Dermis microvascular lymphatic vessel endothelial cell (primary cell): ENCODE results near the gene CSHL1. TPM values are rescaled to one million over a fixed set of nuclear protein-coding genes. Genes with fewer than 3 reads are reported as not detected.
"Not testable (repeated sequence)": the region's sequence is repeated elsewhere in the genome, so short reads cannot be mapped to it uniquely, and the experiment has no call there.

Experiments used
- DNase-seq, 2 donors: peaks; one replicate each; pipeline versions ENCODE4 v3.0.0 to v3.0.0-alpha.2; 2010; ENCODE audit warnings: low read depth in 2 of 2
- total RNA-seq: library from RNA; depleted of rRNA; stranded (reverse); fragments of >200 nt; gene quantifications from 2 replicates; pipeline ENCODE4 v1.2.1, GENCODE V29; 2014

CSHL1 gene
- total RNA-seq, 1 donor from 2014 or later = not detected

DNA sequence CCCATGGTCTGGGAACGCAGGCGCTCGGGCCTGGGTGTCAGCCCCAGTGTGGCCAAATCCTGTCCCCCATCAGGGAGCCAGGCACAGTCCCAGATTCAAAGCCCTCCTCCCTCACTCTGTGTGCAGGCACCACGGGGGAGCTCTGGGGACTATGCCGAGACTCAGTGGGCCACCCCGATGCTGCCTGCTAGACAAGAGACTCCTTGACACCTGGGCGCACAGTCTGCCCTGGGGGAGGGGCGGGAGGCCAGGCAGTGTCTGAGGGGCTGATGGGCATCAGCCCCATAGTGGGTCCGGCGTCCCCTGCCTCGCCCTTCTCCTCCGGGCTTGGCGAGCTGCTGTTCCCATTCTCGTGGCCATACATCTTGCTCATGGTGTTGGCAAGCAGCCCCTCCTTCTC, 29.5 kb upstream of the CSHL1 start:
- no peak for DNase-seq

GRCh38 chr17:63939884-63940283, 28.8 kb upstream of the CSHL1 start:
- DNase-seq = no peak

DNA sequence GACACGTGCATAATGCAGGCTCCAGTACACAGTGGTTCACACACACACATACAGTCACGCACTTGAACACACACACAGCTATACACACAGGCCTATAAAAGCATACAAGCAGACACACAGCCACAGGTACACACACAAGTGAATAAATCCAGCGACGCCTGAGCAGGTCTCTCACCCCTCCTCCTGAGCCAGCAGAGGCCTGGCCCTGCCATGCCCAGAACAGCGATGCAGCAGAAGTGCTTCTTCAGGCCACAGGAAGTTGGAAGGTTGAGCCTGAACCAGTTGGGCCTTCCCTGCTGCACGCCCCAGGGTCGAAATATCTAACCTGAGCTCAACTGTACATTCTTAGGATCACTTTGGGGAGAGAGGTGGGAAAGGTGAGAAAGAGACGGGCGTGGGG, 28.3 kb upstream of the CSHL1 start:
- no peak for DNase-seq

DNA sequence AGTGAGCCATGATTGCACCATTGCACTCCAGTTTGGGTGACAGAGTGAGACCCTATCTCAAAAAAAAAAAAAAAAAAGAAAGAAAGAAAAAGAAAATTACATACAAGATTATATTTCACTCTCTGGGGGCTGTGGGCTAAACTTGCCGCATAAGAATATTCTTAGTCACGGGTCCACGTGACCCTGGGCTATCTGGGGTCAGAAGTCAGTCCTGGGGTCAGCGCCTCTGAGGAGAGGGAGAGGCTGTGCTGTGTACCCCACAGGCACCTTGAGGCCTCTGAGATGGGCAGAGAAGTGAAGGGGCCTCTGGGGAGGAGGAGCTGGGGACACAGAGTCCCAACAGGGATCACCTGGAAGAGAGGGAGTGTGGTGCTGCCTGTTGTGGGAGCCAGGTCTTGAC, 26.9 kb upstream of the CSHL1 start:
- no peak for DNase-seq

DNA sequence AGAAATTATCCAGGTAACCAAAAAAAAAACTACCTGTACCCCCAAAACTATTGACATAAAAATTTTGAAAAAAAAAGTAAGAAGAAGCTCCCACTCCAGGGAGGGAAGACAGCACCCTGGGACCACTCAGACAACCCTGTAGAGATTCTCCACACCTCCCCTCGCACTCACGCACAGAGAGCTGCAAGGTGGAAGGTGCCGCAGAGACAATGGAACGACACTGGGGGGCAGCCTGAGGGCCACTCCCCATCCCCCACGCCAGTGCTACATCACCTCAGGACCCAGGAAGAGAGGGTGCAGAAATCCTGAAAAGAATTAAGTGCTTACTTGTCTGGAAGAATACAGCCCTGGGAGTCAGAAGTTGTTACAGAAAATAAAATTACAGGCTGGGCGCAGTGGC, 26.3 kb upstream of the CSHL1 start:
- DNase-seq = no peak

DNA sequence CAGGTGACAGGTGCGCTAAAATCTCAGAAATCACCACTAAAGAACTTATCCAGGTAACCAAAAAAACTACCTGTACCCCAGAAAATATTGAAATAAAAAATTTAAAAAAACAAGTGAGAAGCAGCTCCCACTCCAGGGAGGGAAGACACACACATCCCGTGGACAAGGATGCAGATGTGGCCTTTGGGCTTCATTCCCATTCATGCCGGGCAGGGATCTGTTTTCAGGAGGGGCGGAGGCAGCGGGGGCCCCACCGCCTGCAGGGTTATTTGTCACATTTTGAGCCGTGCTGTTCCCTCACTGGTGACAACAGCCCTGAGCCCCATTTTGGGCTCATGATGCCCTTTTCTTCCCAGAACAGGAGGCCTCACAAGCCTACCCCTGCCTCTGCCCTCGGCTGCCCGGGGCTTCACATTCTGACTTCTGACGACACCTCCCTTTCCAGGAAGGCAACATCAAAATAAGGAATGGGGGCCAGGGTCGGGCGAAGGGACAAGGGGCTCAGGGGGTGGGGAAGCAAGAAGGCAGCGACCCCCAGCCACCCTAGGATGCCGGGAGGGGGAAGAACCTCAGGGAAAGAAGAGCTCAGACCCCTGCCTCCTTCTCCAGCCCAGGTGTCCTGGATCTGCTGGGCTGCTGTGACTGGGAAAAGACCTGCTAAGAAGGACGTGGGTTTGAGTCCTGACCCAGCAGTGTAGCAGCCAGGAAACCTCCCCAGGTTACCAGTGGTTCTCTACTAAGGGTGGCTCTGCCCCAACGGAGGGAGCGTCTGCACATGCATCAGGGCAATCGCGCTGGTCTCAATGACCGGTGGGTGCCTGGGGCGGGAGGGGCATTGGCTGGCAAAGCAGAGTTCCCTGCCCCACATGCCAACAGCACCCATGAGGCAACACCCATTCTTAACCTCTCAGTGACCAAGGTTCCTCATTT, 23.4 kb upstream of the CSHL1 start:
- no peak for DNase-seq

DNA sequence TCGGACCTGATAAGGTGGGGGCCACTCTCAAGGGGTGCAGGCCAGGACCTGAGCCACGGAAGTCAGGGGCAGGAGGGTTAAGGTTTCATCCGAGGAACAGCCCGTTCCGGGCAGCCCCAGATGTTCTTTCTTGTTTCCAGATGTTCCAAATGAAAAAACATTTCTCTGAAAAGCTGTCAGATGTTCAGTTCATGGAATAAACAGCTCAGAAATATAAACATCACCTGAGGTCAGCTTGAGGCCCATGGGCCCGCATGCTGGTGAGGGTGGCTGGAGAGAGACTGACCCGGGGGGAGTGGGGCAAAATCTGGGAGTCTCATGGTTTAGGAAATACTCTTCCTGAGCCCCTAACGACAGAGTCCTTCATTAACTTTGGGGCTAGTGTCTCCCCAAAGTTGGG, 22.5 kb upstream of the CSHL1 start:
- DNase-seq = no peak

DNA sequence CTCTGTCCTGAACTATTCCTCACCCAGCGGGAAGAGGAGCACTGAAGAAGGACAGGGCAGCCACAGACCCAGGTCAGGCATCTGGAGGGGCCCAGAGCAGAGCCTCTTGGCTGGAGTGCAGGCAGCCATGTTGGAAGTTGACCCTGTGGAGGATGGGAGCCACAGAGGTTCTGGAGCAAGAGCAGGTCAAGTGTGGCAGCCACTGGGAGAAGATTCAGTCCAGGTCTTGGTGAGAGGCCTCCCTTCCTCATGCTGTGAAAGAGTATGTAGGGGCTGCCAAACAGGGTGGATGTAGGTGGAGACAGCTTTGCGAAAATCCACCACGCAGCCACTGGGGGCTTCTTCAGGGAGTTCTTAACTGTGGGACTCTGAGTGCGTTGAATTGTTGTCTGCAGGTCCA, 21.7 kb upstream of the CSHL1 start:
- DNase-seq = no peak

GRCh38 chr17:63931981-63932561, 21.0 kb upstream of the CSHL1 start, which contains the start of gene CD79B:
TSS of gene CD79B (minus strand) at chr17:63932331. CDS start at chr17:63932261, 70 bp downstream.
- no peak for DNase-seq

- DNase-seq = no peak
Measured at GRCh38 chr17:63930951-63931575, 20.0 kb upstream of the CSHL1 start.

- no peak for DNase-seq
Measured at GRCh38 chr17:63929860-63930766, 19.1 kb upstream of the CSHL1 start.

DNA sequence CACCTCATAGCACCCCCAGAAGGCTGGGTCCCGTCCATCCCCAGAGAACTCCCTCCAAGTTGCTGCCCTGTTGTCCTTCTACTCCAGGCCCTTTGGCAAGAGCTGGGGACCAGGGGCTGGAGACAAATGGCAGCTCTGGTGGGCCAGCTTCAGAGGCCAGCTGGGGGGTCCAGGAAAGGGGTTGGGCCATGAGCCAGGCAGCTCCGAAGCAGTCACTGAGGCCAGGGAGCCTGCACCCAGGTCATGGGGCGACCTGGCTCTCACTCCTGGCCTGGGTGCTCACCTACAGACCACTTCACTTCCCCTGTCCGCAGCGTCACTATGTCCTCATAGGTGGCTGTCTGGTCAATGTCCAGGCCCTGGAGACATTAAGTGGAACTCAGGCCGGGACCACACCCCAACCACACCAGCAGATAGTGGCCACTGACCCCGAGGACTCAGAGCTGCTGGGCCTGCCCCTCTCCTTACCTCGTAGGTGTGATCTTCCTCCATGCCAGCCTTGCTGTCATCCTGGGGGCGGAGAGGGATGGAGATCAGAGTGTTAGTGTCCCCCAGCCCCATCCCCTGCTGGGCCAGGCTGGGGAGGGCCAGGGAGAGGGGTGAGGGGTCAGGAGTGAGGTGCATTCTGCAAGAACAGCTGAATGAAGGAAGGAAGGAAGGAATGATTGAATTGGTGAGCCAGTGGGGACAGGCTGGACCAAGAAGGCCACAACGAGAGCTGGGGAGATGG, 18.1 kb upstream of the CSHL1 start:
- DNase-seq = no peak

GRCh38 chr17:63928172-63928666, 17.2 kb upstream of the CSHL1 start:
- DNase-seq = no peak

DNA sequence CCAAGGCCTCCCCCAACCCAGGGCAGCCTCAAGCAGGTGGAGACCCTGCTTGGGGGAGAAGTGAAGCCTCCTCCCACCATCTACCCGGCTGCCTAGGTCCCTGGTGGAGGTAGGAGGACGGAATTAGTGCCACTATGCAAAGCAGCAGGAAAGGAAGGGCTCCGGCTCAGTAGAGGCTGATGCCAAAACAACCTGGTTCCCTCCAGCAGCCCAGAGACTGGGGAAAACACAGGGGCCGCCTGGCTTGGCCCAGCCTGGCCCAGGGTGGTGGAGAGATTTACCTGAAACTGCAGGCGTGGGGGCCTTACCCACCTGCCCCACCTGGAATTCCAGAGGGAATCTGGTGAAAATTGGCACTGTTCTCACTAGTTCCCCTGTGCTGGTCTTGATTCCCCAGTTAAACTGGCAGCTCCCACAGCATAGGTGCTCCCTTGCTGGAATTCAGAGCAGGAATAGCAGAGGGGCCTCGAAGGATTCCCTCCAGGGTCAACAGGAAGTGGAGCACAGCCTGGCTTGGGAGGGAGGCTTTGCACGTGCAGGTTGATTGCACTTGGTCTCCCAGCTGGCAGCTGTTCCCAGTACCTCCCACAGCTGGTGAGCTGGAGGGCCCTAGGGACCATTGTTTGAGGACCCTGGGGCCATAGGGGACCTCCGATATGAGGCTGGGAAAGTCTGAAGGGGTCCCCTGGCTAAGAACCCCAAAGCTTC, 16.6 kb upstream of the CSHL1 start:
- no peak for DNase-seq

DNA sequence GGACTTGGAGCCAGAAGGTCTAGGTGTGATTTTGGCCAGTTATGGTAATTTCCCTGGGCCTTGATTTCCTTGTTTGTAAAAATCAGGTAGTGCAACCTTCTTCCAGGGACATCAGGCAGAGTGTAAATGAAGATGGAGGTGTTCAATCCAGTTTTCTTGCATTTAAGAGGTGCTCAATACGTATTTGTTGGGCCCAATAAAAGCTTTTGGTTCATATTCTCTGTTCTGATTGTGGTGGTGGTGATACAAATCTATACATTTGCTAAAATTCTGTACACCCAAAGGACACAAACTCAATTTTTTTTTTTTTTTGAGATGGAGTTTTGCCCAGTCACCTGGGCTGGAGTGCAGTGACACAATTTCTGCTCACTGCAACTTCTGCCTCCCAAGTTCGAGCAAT, 15.1 kb upstream of the CSHL1 start:
- no peak for DNase-seq

- no peak for DNase-seq
Measured at GRCh38 chr17:63925615-63926014, 14.6 kb upstream of the CSHL1 start.

GRCh38 chr17:63922402-63922801, 11.3 kb upstream of the CSHL1 start:
- not testable (repeated sequence) for DNase-seq

- not testable (repeated sequence) for DNase-seq
Measured at GRCh38 chr17:63920779-63921178, 9.7 kb upstream of the CSHL1 start.

GRCh38 chr17:63920050-63920449, 9.0 kb upstream of the CSHL1 start:
- DNase-seq = not testable (repeated sequence)

GRCh38 chr17:63919311-63919723, 8.3 kb upstream of the CSHL1 start:
- DNase-seq = peak; percentile 36 to 57
